Astrocyte (in vitro differentiated cells and primary cell): ENCODE measurements around the gene BBX. TPM values are rescaled to one million over a fixed set of nuclear protein-coding genes. Genes with fewer than 3 reads are reported as not detected.

Source experiments
- DNase-seq: peaks from one replicate; pipeline ENCODE4 v3.0.0-alpha.2; 2010; ENCODE audit warnings: low read depth
- FAIRE-seq: peaks from 2 replicates; lab custom pipeline; 2011; peaks lifted over from hg19 to GRCh38; lab: Jason Lieb, UNC
- H2AFZ ChIP-seq: 2 replicates; pipeline ENCODE4 v1.6.0; 2012; ENCODE audit warnings: low read depth, low read length, inconsistent platforms
- H3K27ac ChIP-seq: 2 replicates; pipeline ENCODE4 v1.5.1; 2011; ENCODE audit warnings: low read depth, low read length, inconsistent platforms
- H3K27me3 ChIP-seq: 2 replicates; pipeline ENCODE4 v1.6.0; 2011; ENCODE audit warnings: low read length, inconsistent platforms; ENCODE audit not compliant: insufficient read depth
- H3K36me3 ChIP-seq: 2 replicates; pipeline ENCODE4 v1.5.1; 2011; ENCODE audit warnings: low read length, inconsistent platforms; ENCODE audit not compliant: insufficient read depth
- H3K4me1 ChIP-seq: 2 replicates; pipeline ENCODE4 v1.5.1; 2011; ENCODE audit warnings: low read length, inconsistent platforms; ENCODE audit not compliant: insufficient read depth
- H3K4me2 ChIP-seq: 2 replicates; pipeline ENCODE4 v1.6.0; 2012; ENCODE audit warnings: low read length, inconsistent platforms
- H3K4me3 ChIP-seq: 2 replicates; pipeline ENCODE4 v1.5.1; 2011; ENCODE audit warnings: low read depth, mild to moderate bottlenecking, low read length, inconsistent platforms; ENCODE audit not compliant: insufficient read depth
- H3K79me2 ChIP-seq: 2 replicates; pipeline ENCODE4 v1.6.0; 2012; ENCODE audit warnings: mild to moderate bottlenecking, low read length, inconsistent platforms; ENCODE audit not compliant: insufficient read depth
- H3K9ac ChIP-seq: 2 replicates; pipeline ENCODE4 v1.6.0; 2012; ENCODE audit warnings: mild to moderate bottlenecking, low read length, inconsistent platforms
- H3K9me3 ChIP-seq: 2 replicates; pipeline ENCODE4 v1.5.1; 2012; ENCODE audit warnings: low read depth, mild to moderate bottlenecking, low read length, inconsistent platforms; ENCODE audit not compliant: insufficient read depth
- H4K20me1 ChIP-seq: 2 replicates; pipeline ENCODE4 v1.6.0; 2012; ENCODE audit warnings: low read length, inconsistent platforms; ENCODE audit not compliant: insufficient read depth
- H3K27ac Mint-ChIP-seq: one replicate; pipeline ENCODE4 v1.8.0; 2021; ENCODE audit warnings: mild to moderate bottlenecking, mixed read lengths; ENCODE audit not compliant: unreplicated experiment
- H3K27me3 Mint-ChIP-seq: one replicate; pipeline ENCODE4 v1.8.0; 2021; ENCODE audit warnings: low read depth, mixed read lengths; ENCODE audit not compliant: unreplicated experiment
- H3K36me3 Mint-ChIP-seq: one replicate; pipeline ENCODE4 v1.8.0; 2021; ENCODE audit warnings: low read depth, mixed read lengths; ENCODE audit not compliant: unreplicated experiment
- H3K4me1 Mint-ChIP-seq: one replicate; pipeline ENCODE4 v1.8.0; 2021; ENCODE audit warnings: low read depth, mixed read lengths; ENCODE audit not compliant: unreplicated experiment
- H3K4me3 Mint-ChIP-seq: one replicate; pipeline ENCODE4 v1.8.0; 2021; ENCODE audit warnings: mild to moderate bottlenecking, moderate library complexity, mixed read lengths; ENCODE audit not compliant: unreplicated experiment
- H3K9me3 Mint-ChIP-seq: one replicate; pipeline ENCODE4 v1.8.0; 2021; ENCODE audit warnings: mild to moderate bottlenecking, mixed read lengths; ENCODE audit not compliant: unreplicated experiment
- EZH2 ChIP-seq: IDR thresholded peaks from 2 replicates; pipeline ENCODE4 v1.6.1; 2012; ENCODE audit warnings: mild to moderate bottlenecking, low read length, inconsistent platforms; ENCODE audit not compliant: insufficient read depth
- total RNA-seq: library from RNA; stranded (reverse); gene quantifications from 2 replicates; pipeline ENCODE4 v1.2.1, GENCODE V29; 2021
- TF ChIP-seq, protein P1 (sequence below): IDR thresholded peaks from 2 replicates; pipeline ENCODE4 v1.5.1; 2011; ENCODE audit warnings: low read depth, mild to moderate bottlenecking, inconsistent platforms, low read length, moderate library complexity; ENCODE audit not compliant: insufficient read depth

The BBX gene
- total RNA-seq, 1 donor from 2014 or later: 91.6 TPM

DNA sequence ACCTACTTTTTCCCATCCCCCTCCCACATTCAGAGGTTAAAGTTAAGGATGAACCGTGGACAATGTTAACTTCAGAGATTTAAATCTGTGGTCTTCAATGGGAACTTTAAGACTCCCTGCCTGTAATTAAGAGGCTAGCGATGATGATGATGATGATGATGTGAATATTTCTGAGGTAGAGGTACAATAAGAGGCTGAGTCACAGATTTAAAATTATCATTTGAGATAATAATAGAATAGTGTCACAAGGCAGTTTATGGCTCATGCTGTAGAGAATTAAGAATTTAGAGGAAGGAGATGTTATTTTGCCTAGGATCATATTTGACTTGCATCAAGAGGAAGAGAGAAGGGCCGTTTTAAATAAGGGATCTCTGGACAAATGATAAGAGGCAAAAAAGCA, 146.2 kb downstream of the BBX start:
- Histone ChIP-seq H3K4me1 (peaks cover 10% of the 10 kb centered on the region), H3K27ac (no peak overlapping the region), H4K20me1 (no peaks in the 10 kb centered on the region), H3K9ac (no peak overlapping the region), H3K4me3 (no peak overlapping the region), H3K79me2 (no peaks in the 10 kb centered on the region), H3K9me3 (no peaks in the 10 kb centered on the region), H3K27me3 (no peaks in the 10 kb centered on the region), H2AFZ (no peak overlapping the region), H3K4me2 (no peak overlapping the region), H3K36me3 (no peaks in the 10 kb centered on the region)
- Mint-ChIP-seq H3K27me3 (no peaks in the 10 kb centered on the region), H3K9me3 (no peaks in the 10 kb centered on the region), H3K36me3 (no peaks in the 10 kb centered on the region), H3K27ac (no peak overlapping the region), H3K4me3 (no peak overlapping the region), H3K4me1 (peaks cover 12% of the 10 kb centered on the region)
- DNase-seq: no peak
- FAIRE-seq: no peak
- TF ChIP-seq, protein P1, sequence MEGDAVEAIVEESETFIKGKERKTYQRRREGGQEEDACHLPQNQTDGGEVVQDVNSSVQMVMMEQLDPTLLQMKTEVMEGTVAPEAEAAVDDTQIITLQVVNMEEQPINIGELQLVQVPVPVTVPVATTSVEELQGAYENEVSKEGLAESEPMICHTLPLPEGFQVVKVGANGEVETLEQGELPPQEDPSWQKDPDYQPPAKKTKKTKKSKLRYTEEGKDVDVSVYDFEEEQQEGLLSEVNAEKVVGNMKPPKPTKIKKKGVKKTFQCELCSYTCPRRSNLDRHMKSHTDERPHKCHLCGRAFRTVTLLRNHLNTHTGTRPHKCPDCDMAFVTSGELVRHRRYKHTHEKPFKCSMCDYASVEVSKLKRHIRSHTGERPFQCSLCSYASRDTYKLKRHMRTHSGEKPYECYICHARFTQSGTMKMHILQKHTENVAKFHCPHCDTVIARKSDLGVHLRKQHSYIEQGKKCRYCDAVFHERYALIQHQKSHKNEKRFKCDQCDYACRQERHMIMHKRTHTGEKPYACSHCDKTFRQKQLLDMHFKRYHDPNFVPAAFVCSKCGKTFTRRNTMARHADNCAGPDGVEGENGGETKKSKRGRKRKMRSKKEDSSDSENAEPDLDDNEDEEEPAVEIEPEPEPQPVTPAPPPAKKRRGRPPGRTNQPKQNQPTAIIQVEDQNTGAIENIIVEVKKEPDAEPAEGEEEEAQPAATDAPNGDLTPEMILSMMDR: no peak
- TF ChIP-seq EZH2: no peak

DNA sequence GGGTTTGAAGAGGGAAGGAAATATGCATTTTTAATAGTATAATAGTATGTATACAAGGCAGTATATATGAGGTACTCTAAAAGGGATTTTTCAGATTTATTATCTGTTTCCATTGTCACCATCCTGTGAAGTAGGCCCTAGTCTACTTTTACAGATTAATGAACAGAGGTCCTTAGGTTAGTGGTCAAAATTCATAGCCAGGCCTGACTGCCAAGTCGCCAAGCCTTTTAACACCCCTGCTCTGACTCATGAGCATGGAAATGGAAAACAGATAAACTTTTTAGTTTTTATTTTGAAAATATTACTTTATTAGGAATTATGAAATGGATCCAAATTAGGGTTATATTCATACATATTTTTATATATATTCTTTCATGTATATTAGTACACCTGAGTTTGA, 146.9 kb downstream of the BBX start:
- H3K27ac Mint-ChIP-seq: no peak overlapping the region

DNA sequence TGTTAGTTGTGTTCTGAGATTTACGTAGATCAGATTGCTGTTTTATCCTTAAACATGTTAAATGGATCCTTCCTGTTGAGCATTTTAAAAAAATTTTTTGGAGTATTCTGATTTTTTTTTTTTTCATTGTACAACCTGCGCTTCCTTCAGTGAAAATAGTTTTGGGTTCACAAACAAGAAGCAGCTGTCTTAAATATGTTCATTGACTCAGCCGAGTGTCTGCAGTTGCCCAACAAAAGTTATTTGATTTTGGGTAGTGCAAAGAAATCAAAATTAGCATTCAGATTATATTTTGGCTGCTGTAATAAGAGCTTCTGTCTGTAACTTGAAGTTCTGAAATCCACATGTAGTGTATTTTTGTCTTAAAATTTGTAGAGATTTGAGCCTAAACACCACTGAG, 148.2 kb downstream of the BBX start:
- DNase-seq (no peak), FAIRE-seq (no peak)
- Histone ChIP-seq H3K9me3 (no peaks in the 10 kb centered on the region), H2AFZ (no peak overlapping the region), H3K4me1 (peaks cover 17% of the 10 kb centered on the region), H3K4me2 (no peak overlapping the region), H3K79me2 (no peaks in the 10 kb centered on the region), H3K9ac (no peak overlapping the region), H3K4me3 (no peak overlapping the region), H4K20me1 (peaks cover 9% of the 10 kb centered on the region), H3K36me3 (no peaks in the 10 kb centered on the region), H3K27ac (no peak overlapping the region), H3K27me3 (no peaks in the 10 kb centered on the region)
- H3K4me3 Mint-ChIP-seq: no peak overlapping the region
- H3K27ac Mint-ChIP-seq: no peak overlapping the region
- TF ChIP-seq, protein P1: no peak
- TF ChIP-seq EZH2: no peak
- peaks cover 23% of the 10 kb centered on the region for H3K4me1 Mint-ChIP-seq
- no peaks in the 10 kb centered on the region for H3K27me3 Mint-ChIP-seq
- no peaks in the 10 kb centered on the region for H3K36me3 Mint-ChIP-seq
- no peaks in the 10 kb centered on the region for H3K9me3 Mint-ChIP-seq

More for the DNA sequence above, 146.9 kb downstream of the BBX start:
- peaks cover 19% of the 10 kb centered on the region for H3K4me1 Mint-ChIP-seq
- TF ChIP-seq EZH2: no peak
- TF ChIP-seq, protein P1: no peak
- DNase-seq (no peak), FAIRE-seq (no peak)
- H3K9me3 ChIP-seq: no peaks in the 10 kb centered on the region
- no peak overlapping the region for H2AFZ ChIP-seq
- no peaks in the 10 kb centered on the region for H3K79me2 ChIP-seq
- no peak overlapping the region for H3K4me3 Mint-ChIP-seq
- H4K20me1 ChIP-seq: peaks cover 3% of the 10 kb centered on the region
- no peaks in the 10 kb centered on the region for H3K27me3 ChIP-seq
- H3K27me3 Mint-ChIP-seq: no peaks in the 10 kb centered on the region
- H3K9me3 Mint-ChIP-seq: no peaks in the 10 kb centered on the region
- H3K27ac ChIP-seq: no peak overlapping the region
- H3K4me3 ChIP-seq: no peak overlapping the region
- peaks cover 15% of the 10 kb centered on the region for H3K4me1 ChIP-seq
- H3K9ac ChIP-seq: no peak overlapping the region
- H3K36me3 ChIP-seq: no peaks in the 10 kb centered on the region
- H3K36me3 Mint-ChIP-seq: no peaks in the 10 kb centered on the region
- no peak overlapping the region for H3K4me2 ChIP-seq
